Breast epithelium (tissue), 4 donors: ENCODE measurements around the gene ATP2B2. TPM values are rescaled to one million over a fixed set of nuclear protein-coding genes. Genes with fewer than 3 reads are reported as not detected.

Experiments used
- DNase-seq, 2 donors: peaks; one replicate each; pipeline ENCODE4 v3.0.0-alpha.2; 2019; ENCODE audit warnings: low spot score in 2 of 2
- H3K27ac ChIP-seq, 2 donors: fragments of 200-600 bp; sonication (generic) in 1 of 2; one replicate each; pipeline ENCODE4 v1.5.1; 2016 to 2019; ENCODE audit warnings: mild to moderate bottlenecking in 1 of 2
- H3K27me3 ChIP-seq, 2 donors: fragments of 200-600 bp; sonication (generic) in 1 of 2; one replicate each; pipeline versions ENCODE4 v1.5.1 to v1.6.0; 2017 to 2019; ENCODE audit warnings: control low read depth in 1 of 2, mild to moderate bottlenecking in 1 of 2
- H3K36me3 ChIP-seq: fragments of 200-600 bp; one replicate; pipeline ENCODE4 v1.5.1; 2019
- H3K4me1 ChIP-seq, 2 donors: fragments of 200-600 bp; sonication (generic); one replicate each; pipeline ENCODE4 v1.5.1; 2016 to 2019; ENCODE audit warnings: control low read depth in 1 of 2
- H3K4me3 ChIP-seq, 3 donors: fragments of 200-600 bp; sonication (generic); 1 replicate in 2 of 3; 2 replicates in 1 of 3; pipeline ENCODE4 v1.5.1; 2016 to 2019; ENCODE audit warnings: mild to moderate bottlenecking in 3 of 3, moderate library complexity in 2 of 3
- H3K9me3 ChIP-seq, 2 donors: fragments of 200-600 bp; sonication (generic) in 1 of 2; one replicate each; pipeline ENCODE4 v1.5.1; 2016 to 2019; ENCODE audit warnings: control low read depth in 1 of 2
- CTCF ChIP-seq, 3 donors: fragments of 450-650 bp; IDR thresholded peaks; one replicate each; pipeline ENCODE4 v1.5.1; 2016 to 2017; ENCODE audit warnings: antibody characterized with exemption in 3 of 3, mild to moderate bottlenecking in 3 of 3, moderate library complexity in 3 of 3
- POLR2A ChIP-seq: fragments of 450-650 bp; IDR thresholded peaks from one replicate; pipeline ENCODE4 v1.6.1; 2016; ENCODE audit warnings: antibody characterized with exemption, mild to moderate bottlenecking, moderate library complexity
- POLR2AphosphoS5 ChIP-seq, 3 donors: sonication (generic); formaldehyde crosslinking; IDR thresholded peaks; one replicate each; pipeline ENCODE4 v1.6.1; 2017; ENCODE audit warnings: antibody characterized with exemption in 3 of 3
- intact Hi-C: fragments of 100-400 bp; cut with DNase I; formaldehyde crosslinking; loops from one replicate; pipeline ENCODE4 v1.15.1; 2023; ENCODE audit warnings: low total_unique reads
- total RNA-seq, 3 donors: library from RNA; depleted of rRNA; stranded (reverse); fragments of >200 nt; gene quantifications; one replicate each; pipeline ENCODE4 v1.1.0, GENCODE V29; 2016

ATP2B2 gene
- total RNA-seq, 3 donors from 2014 or later = under 0.01 to 0.15 TPM; not detected in 1

- DNase-seq = no peak
- no peak for TF ChIP-seq CTCF (IDR thresholded peaks at IDR 0.05)
- TF ChIP-seq POLR2AphosphoS5 (IDR thresholded peaks at IDR 0.05) = no peak
- no peak for TF ChIP-seq POLR2A
- no peak overlapping the region for H3K4me3 ChIP-seq
These were observed 94.9 kb downstream of the ATP2B2 start for GRCh38 chr3:10410383-10411002.

GRCh38 chr3:10408680-10409079 lies 96.7 kb downstream of the ATP2B2 start:
- Histone ChIP-seq H3K27me3 (no peaks in the 10 kb centered on the region), H3K4me3 (no peak overlapping the region), H3K36me3 (no peaks in the 10 kb centered on the region), H3K9me3 (no peaks in the 10 kb centered on the region), H3K27ac (no peak overlapping the region), H3K4me1 (no peaks in the 10 kb centered on the region)
- TF ChIP-seq POLR2A (no peak), CTCF (IDR thresholded peaks at IDR 0.05) (no peak), POLR2AphosphoS5 (IDR thresholded peaks at IDR 0.05) (no peak)
- intact Hi-C loops = no loop called here
- no peak for DNase-seq

More at GRCh38 chr3:10410383-10411002, 94.9 kb downstream of the ATP2B2 start:
- Histone ChIP-seq H3K27ac (no peak overlapping the region), H3K9me3 (no peaks in the 10 kb centered on the region), H3K27me3 (no peaks in the 10 kb centered on the region), H3K4me1 (no peaks in the 10 kb centered on the region), H3K36me3 (no peaks in the 10 kb centered on the region)
- intact Hi-C loops = no loop called here

- Histone ChIP-seq H3K36me3 (no peaks in the 10 kb centered on the region), H3K27ac (no peak overlapping the region), H3K9me3 (no peaks in the 10 kb centered on the region), H3K4me3 (no peak overlapping the region), H3K4me1 (no peaks in the 10 kb centered on the region), H3K27me3 (no peaks in the 10 kb centered on the region)
- TF ChIP-seq CTCF (IDR thresholded peaks at IDR 0.05) (no peak), POLR2A (no peak), POLR2AphosphoS5 (IDR thresholded peaks at IDR 0.05) (no peak)
- DNase-seq = no peak
- intact Hi-C loops = no loop called here
These were observed 98.0 kb downstream of the ATP2B2 start for GRCh38 chr3:10407361-10407760.

- H3K9me3 ChIP-seq = no peaks in the 10 kb centered on the region
- TF ChIP-seq POLR2A = no peak
- TF ChIP-seq POLR2AphosphoS5 (IDR thresholded peaks at IDR 0.05) = no peak
- no peak for TF ChIP-seq CTCF (IDR thresholded peaks at IDR 0.05)
- H3K4me3 ChIP-seq = no peak overlapping the region
- DNase-seq = no peak
- intact Hi-C loops = no loop called here
- no peaks in the 10 kb centered on the region for H3K36me3 ChIP-seq
- no peak overlapping the region for H3K27ac ChIP-seq
- no peaks in the 10 kb centered on the region for H3K27me3 ChIP-seq
- no peaks in the 10 kb centered on the region for H3K4me1 ChIP-seq
These were observed 99.0 kb downstream of the ATP2B2 start for GRCh38 chr3:10406414-10406813.

- H3K4me3 ChIP-seq = no peak overlapping the region
- no peaks in the 10 kb centered on the region for H3K9me3 ChIP-seq
- H3K27me3 ChIP-seq = no peaks in the 10 kb centered on the region
- H3K36me3 ChIP-seq = no peaks in the 10 kb centered on the region
- H3K27ac ChIP-seq = no peak overlapping the region
- no peak for DNase-seq
- no peaks in the 10 kb centered on the region for H3K4me1 ChIP-seq
- intact Hi-C loops = no loop called here
- TF ChIP-seq CTCF (IDR thresholded peaks at IDR 0.05) = no peak
These were observed 99.6 kb downstream of the ATP2B2 start for GRCh38 chr3:10405816-10406215.
